K562 (cell line): Measurements from ENCODE around the gene THAP11. TPM values are rescaled to one million over a fixed set of nuclear protein-coding genes. Genes with fewer than 3 reads are reported as not detected.
A peak's percentile ranks its signal among the peaks of the same experiment; 100 is the strongest.

Experiments used
- ERF ChIP-seq: fragments of 450-650 bp; formaldehyde crosslinking; IDR thresholded peaks from 2 replicates; pipeline ENCODE4 v1.4.0; 2020; ENCODE audit warnings: mild to moderate bottlenecking, mixed read lengths
- HSF4 ChIP-seq: fragments of 250-450 bp; sonication (Bioruptor Pico); IDR thresholded peaks from 2 replicates; pipeline ENCODE4 v2.1.2; 2022; ENCODE audit warnings: mild to moderate bottlenecking, moderate library complexity, borderline replicate concordance
- JUND ChIP-seq, 2 experiments: IDR thresholded peaks; 2 replicates in 1 of 2; 3 replicates in 1 of 2; pipeline ENCODE4 v1.6.1; 2011; ENCODE audit warnings: borderline replicate concordance in 2 of 2, low read depth in 2 of 2, low read length in 2 of 2, improper control_type of control experiment in 1 of 2, missing biosample characterization in 1 of 2, missing genetic modification characterization in 1 of 2, missing genetic modification reagents in 1 of 2
- KAT8 ChIP-seq: fragments of 450-650 bp; IDR thresholded peaks from 2 replicates; pipeline ENCODE4 v1.6.1; 2016; ENCODE audit warnings: low read depth, mild to moderate bottlenecking
- MEF2A ChIP-seq: IDR thresholded peaks from 2 replicates; pipeline ENCODE4 v1.6.1; 2011; ENCODE audit warnings: low read depth, mild to moderate bottlenecking, low read length, moderate library complexity; ENCODE audit not compliant: control insufficient read depth
- RAD51 ChIP-seq: fragments of 450-650 bp; IDR thresholded peaks from 2 replicates; pipeline ENCODE4 v1.7.1; 2016; ENCODE audit warnings: low read depth, mild to moderate bottlenecking, borderline replicate concordance
- TAF7 ChIP-seq: fragments of 450-650 bp; IDR thresholded peaks from 2 replicates; pipeline ENCODE4 v1.6.1; 2016; ENCODE audit warnings: missing genetic modification characterization, missing compliant biosample characterization
- TEAD4 ChIP-seq, 2 experiments: sonication (generic) in 1 of 2; formaldehyde crosslinking in 1 of 2; IDR thresholded peaks; 2 replicates each; pipeline versions ENCODE4 v1.6.1 to v1.8.0; 2012 to 2022; ENCODE audit warnings: borderline replicate concordance in 1 of 2, inconsistent platforms in 1 of 2, low read length in 1 of 2, mild to moderate bottlenecking in 1 of 2, missing genetic modification reagents in 1 of 2
- YY1 ChIP-seq, 3 experiments: IDR thresholded peaks; 2 replicates each; pipeline ENCODE4 v1.6.1; 2011; ENCODE audit warnings: low read length in 2 of 3, mild to moderate bottlenecking in 2 of 3, moderate library complexity in 2 of 3, borderline replicate concordance in 1 of 3, control low read depth in 1 of 3, low read depth in 1 of 3; ENCODE audit not compliant: insufficient read depth in 3 of 3, insufficient replicate concordance in 2 of 3, control insufficient read depth in 1 of 3, insufficient read length in 1 of 3; ENCODE audit errors: extremely low read depth in 1 of 3
- ZNF12 ChIP-seq: sonication (generic); formaldehyde crosslinking; IDR thresholded peaks from 2 replicates; pipeline ENCODE4 v1.4.0; 2020; ENCODE audit warnings: mild to moderate bottlenecking, missing genetic modification reagents
- ZNF143 ChIP-seq: sonication (generic); formaldehyde crosslinking; IDR thresholded peaks from 2 replicates; pipeline ENCODE4 v1.9.0; 2022; ENCODE audit warnings: mild to moderate bottlenecking, missing genetic modification reagents
- ZNF232 ChIP-seq: sonication (generic); formaldehyde crosslinking; IDR thresholded peaks from 2 replicates; pipeline ENCODE4 v1.8.0; 2022; ENCODE audit warnings: mild to moderate bottlenecking, missing genetic modification reagents
- ZNF274 ChIP-seq: IDR thresholded peaks from 2 replicates; pipeline ENCODE4 v1.6.1; 2011; ENCODE audit warnings: low read depth, mild to moderate bottlenecking, low read length, moderate library complexity, borderline replicate concordance
- ZNF77 ChIP-seq: fragments of 250-450 bp; sonication (Bioruptor Pico); IDR thresholded peaks from 2 replicates; pipeline ENCODE4 v1.5.0; 2020
- polyA plus RNA-seq, 8 experiments: library from polyadenylated mRNA; depleted of rRNA in 4 of 8; stranded (reverse) in 5 of 8; unstranded in 3 of 8; fragments of >200 nt; fragmentation: Nextera tagmentation in 2 of 8; fragmentation: Illumina TruSeq in 1 of 8; extraction: Ambion mirVana in 2 of 8; extraction: Trizol in 1 of 8; gene quantifications; 2 replicates each; pipeline versions ENCODE4 v1.2.1 to v1.2.3, GENCODE V29; 2011 to 2014; ENCODE audit warnings: inconsistent platforms in 1 of 8, missing spikeins in 1 of 8
- total RNA-seq, 7 experiments: library from RNA; depleted of rRNA in 6 of 7; stranded (reverse); fragments of >200 nt in 6 of 7; fragmentation: Illumina TruSeq in 2 of 7; extraction: Trizol in 2 of 7; gene quantifications; 2 replicates each; pipeline versions ENCODE4 v1.2.1 to v1.2.3, GENCODE V29; 2011 to 2021; ENCODE audit warnings: low replicate concordance in 1 of 7
- TF ChIP-seq, protein P1 (sequence below): conservative IDR thresholded peaks from 2 replicates; pipeline ENCODE4 v1.6.1; 2011; ENCODE audit warnings: low read depth, mild to moderate bottlenecking, low read length; ENCODE audit not compliant: control insufficient read depth
- TF ChIP-seq, protein P2 (sequence below): IDR thresholded peaks from 2 replicates; pipeline ENCODE4 v1.6.1; 2011; ENCODE audit warnings: borderline replicate concordance, low read depth, mild to moderate bottlenecking, moderate library complexity, low read length; ENCODE audit not compliant: insufficient read depth, poor library complexity, severe bottlenecking
- TF ChIP-seq, protein P3 (sequence below): fragments of 450-650 bp; IDR thresholded peaks from 2 replicates; pipeline ENCODE4 v1.7.0; 2016; ENCODE audit warnings: borderline replicate concordance
- TF ChIP-seq, protein P4 (sequence below): fragments of 450-650 bp; formaldehyde crosslinking; conservative IDR thresholded peaks from 2 replicates; pipeline ENCODE4 v1.4.0; 2022; ENCODE audit warnings: mild to moderate bottlenecking, missing genetic modification characterization

THAP11 gene
- total and polyA plus RNA-seq, 9 of the 15 experiments (the other 6 are each of a cell fraction or from before 2014, with no cell fraction given): 2.4 to 31.6 (median 21.4) TPM

DNA sequence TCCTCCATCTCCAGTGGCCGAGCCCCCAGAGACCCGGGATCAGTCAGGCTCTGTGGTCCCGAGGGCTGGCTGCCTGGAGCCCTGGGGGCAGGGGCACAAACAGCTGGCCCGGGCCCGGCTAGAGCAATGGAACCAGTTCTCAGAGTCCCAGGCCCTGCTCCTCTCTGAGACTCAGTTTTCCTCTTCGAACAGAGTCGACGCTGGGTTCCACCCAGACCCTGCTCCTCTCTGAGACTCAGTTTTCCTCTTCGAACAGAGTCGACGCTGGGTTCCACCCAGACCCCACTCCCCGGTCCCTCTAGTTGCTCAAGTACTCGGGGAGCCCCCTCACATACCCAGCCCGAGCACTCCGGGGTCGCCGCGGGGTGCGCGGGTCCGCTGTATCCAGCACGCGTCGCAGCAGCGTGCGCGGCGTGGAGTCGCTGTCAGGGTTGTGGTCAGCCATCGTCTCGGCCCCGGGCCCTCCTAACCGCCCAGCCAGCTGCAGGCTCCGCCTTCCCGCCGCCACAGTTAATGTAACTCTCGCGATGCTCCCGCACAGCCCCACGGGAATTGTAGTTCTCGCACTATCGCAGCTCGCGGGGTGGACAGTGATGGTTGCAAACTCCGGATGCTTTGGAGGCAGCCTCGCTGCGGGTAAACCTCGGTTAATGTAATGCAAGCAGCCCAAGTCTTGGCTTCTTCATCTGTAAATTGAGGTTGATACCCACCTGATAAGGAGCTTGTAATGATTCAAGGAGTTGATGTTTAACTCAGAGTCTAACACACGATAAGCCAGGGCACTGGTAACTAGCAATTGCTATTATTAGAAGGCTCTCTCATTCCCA is 8.5 kb upstream of the THAP11 start (continued):
- TF ChIP-seq, protein P1, sequence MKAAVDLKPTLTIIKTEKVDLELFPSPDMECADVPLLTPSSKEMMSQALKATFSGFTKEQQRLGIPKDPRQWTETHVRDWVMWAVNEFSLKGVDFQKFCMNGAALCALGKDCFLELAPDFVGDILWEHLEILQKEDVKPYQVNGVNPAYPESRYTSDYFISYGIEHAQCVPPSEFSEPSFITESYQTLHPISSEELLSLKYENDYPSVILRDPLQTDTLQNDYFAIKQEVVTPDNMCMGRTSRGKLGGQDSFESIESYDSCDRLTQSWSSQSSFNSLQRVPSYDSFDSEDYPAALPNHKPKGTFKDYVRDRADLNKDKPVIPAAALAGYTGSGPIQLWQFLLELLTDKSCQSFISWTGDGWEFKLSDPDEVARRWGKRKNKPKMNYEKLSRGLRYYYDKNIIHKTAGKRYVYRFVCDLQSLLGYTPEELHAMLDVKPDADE: peak; percentile 94; the same call in 1 of the 2 replicates
- TF ChIP-seq ZNF143 (CRISPR knock-in tag): peak; percentile 99
- TF ChIP-seq ZNF77: no peak
- no peak; the same call in 1 of the 2 replicates for TF ChIP-seq MEF2A
- no peak for TF ChIP-seq ZNF232 (CRISPR knock-in tag)
- TF ChIP-seq, protein P2, sequence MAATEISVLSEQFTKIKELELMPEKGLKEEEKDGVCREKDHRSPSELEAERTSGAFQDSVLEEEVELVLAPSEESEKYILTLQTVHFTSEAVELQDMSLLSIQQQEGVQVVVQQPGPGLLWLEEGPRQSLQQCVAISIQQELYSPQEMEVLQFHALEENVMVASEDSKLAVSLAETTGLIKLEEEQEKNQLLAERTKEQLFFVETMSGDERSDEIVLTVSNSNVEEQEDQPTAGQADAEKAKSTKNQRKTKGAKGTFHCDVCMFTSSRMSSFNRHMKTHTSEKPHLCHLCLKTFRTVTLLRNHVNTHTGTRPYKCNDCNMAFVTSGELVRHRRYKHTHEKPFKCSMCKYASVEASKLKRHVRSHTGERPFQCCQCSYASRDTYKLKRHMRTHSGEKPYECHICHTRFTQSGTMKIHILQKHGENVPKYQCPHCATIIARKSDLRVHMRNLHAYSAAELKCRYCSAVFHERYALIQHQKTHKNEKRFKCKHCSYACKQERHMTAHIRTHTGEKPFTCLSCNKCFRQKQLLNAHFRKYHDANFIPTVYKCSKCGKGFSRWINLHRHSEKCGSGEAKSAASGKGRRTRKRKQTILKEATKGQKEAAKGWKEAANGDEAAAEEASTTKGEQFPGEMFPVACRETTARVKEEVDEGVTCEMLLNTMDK: no peak
- TF ChIP-seq ZNF12 (CRISPR knock-in tag): peak; percentile 77; the same call in 1 of the 2 replicates
- TF ChIP-seq KAT8: no peak
- no peak for TF ChIP-seq ZNF274
- TF ChIP-seq, protein P3, sequence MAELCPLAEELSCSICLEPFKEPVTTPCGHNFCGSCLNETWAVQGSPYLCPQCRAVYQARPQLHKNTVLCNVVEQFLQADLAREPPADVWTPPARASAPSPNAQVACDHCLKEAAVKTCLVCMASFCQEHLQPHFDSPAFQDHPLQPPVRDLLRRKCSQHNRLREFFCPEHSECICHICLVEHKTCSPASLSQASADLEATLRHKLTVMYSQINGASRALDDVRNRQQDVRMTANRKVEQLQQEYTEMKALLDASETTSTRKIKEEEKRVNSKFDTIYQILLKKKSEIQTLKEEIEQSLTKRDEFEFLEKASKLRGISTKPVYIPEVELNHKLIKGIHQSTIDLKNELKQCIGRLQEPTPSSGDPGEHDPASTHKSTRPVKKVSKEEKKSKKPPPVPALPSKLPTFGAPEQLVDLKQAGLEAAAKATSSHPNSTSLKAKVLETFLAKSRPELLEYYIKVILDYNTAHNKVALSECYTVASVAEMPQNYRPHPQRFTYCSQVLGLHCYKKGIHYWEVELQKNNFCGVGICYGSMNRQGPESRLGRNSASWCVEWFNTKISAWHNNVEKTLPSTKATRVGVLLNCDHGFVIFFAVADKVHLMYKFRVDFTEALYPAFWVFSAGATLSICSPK: no peak
- TF ChIP-seq, protein P4, sequence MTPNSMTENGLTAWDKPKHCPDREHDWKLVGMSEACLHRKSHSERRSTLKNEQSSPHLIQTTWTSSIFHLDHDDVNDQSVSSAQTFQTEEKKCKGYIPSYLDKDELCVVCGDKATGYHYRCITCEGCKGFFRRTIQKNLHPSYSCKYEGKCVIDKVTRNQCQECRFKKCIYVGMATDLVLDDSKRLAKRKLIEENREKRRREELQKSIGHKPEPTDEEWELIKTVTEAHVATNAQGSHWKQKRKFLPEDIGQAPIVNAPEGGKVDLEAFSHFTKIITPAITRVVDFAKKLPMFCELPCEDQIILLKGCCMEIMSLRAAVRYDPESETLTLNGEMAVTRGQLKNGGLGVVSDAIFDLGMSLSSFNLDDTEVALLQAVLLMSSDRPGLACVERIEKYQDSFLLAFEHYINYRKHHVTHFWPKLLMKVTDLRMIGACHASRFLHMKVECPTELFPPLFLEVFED (CRISPR knock-in tag): no peak
- TF ChIP-seq RAD51: no peak
- TF ChIP-seq TAF7 (tag): peak; percentile 95
- no peak for TF ChIP-seq ERF (CRISPR knock-in tag)
- peak; percentile 55; the same call in 1 of the 2 replicates for TF ChIP-seq JUND (IDR thresholded peaks at IDR 0.05; ENCODE audit: borderline replicate concordance, low read depth, low read length)
- TF ChIP-seq JUND (tag; IDR thresholded peaks at IDR 0.05; ENCODE audit: borderline replicate concordance, low read depth, low read length): no peak; the same call in 2 of the 3 replicates
- no peak for TF ChIP-seq HSF4 (CRISPR knock-in tag)
- TF ChIP-seq TEAD4 (IDR thresholded peaks at IDR 0.05; ENCODE audit: low read length): no peak
- no peak for TF ChIP-seq TEAD4 (CRISPR knock-in tag; IDR thresholded peaks at IDR 0.05; ENCODE audit: borderline replicate concordance)
- TF ChIP-seq YY1 (IDR thresholded peaks at IDR 0.05; ENCODE audit: borderline replicate concordance in 1 of 3, control insufficient read depth in 1 of 3, extremely low read depth in 1 of 3, insufficient read depth in 3 of 3, insufficient read length in 1 of 3, insufficient replicate concordance in 2 of 3, low read depth in 1 of 3, low read length in 2 of 3): peak; percentile 63 to 91 (median 86)
